Endothelial cell of umbilical vein (primary cell): ENCODE data around the gene HID1. TPM values are rescaled to one million over a fixed set of nuclear protein-coding genes. Genes with fewer than 3 reads are reported as not detected.

Experiments
- polyA plus RNA-seq, 4 experiments: library from polyadenylated mRNA; depleted of rRNA in 3 of 4; stranded (reverse) in 3 of 4; unstranded in 1 of 4; fragments of >200 nt; gene quantifications; 2 replicates each; pipeline versions ENCODE4 v1.2.1 to v1.2.3, GENCODE V29; 2011 to 2012; ENCODE audit warnings: missing spikeins in 1 of 4
- total RNA-seq: library from RNA; stranded (reverse); gene quantifications from 2 replicates; pipeline ENCODE4 v1.2.3, GENCODE V29; 2021

The HID1 gene
- total and polyA plus RNA-seq, 2 donors (not counting 3 experiments of a cell fraction or from before 2014, with no cell fraction given): 41.4 to 53.3 TPM

Other genes starting within 250 kb of the HID1 start
- 0.21 TPM in 1 of 2 replicates, not detected in the other for gene RAB37, start 235.5 kb downstream of the HID1 start, total RNA-seq
- 0.10 and 0.11 TPM in 2 replicates for gene RAB37, start 235.5 kb downstream of the HID1 start, polyA plus RNA-seq
- gene NHERF1, start 224.1 kb downstream of the HID1 start, total RNA-seq: 26.8 and 26.9 TPM in 2 replicates
- gene NHERF1, start 224.1 kb downstream of the HID1 start, polyA plus RNA-seq: 22.4 and 24.4 TPM in 2 replicates
- 44.8 and 45.8 TPM in 2 replicates for gene NAT9, start 196.4 kb downstream of the HID1 start, total RNA-seq
- 37.2 and 39.3 TPM in 2 replicates for gene NAT9, start 196.4 kb downstream of the HID1 start, polyA plus RNA-seq
- 0.09 and 0.60 TPM in 2 replicates for gene GRIN2C, start 112.9 kb downstream of the HID1 start, total RNA-seq
- gene GRIN2C, start 112.9 kb downstream of the HID1 start, polyA plus RNA-seq: 0.03 and 0.04 TPM in 2 replicates
- gene FDXR, start 99.8 kb downstream of the HID1 start, total RNA-seq: 30.9 and 33.4 TPM in 2 replicates
- gene FDXR, start 99.8 kb downstream of the HID1 start, polyA plus RNA-seq: 19.7 and 20.4 TPM in 2 replicates
- not detected in 2 replicates for gene FADS6, start 79.1 kb downstream of the HID1 start, total RNA-seq
- not detected in 2 replicates for gene FADS6, start 79.1 kb downstream of the HID1 start, polyA plus RNA-seq
- not detected in 2 replicates for gene USH1G, start 49.5 kb downstream of the HID1 start, total RNA-seq
- gene USH1G, start 49.5 kb downstream of the HID1 start, polyA plus RNA-seq: not detected in 2 replicates
- gene OTOP2, start 48.5 kb downstream of the HID1 start, total RNA-seq: not detected in 2 replicates
- gene OTOP2, start 48.5 kb downstream of the HID1 start, polyA plus RNA-seq: not detected in 2 replicates
- not detected in 2 replicates for gene OTOP3, start 36.9 kb downstream of the HID1 start, total RNA-seq
- gene OTOP3, start 36.9 kb downstream of the HID1 start, polyA plus RNA-seq: not detected in 2 replicates
- 34.9 and 36.7 TPM in 2 replicates for gene CDR2L, start 14.9 kb upstream of the HID1 start, total RNA-seq
- gene CDR2L, start 14.9 kb upstream of the HID1 start, polyA plus RNA-seq: 22.2 and 23.1 TPM in 2 replicates
- 38.0 and 38.8 TPM in 2 replicates for gene MRPL58, start 39.9 kb upstream of the HID1 start, total RNA-seq
- gene MRPL58, start 39.9 kb upstream of the HID1 start, polyA plus RNA-seq: 28.7 and 43.7 TPM in 2 replicates
- 200 and 202 TPM in 2 replicates for gene ATP5PD, start 74.2 kb upstream of the HID1 start, total RNA-seq
- 176 and 182 TPM in 2 replicates for gene ATP5PD, start 74.2 kb upstream of the HID1 start, polyA plus RNA-seq
- gene KCTD2, start 74.5 kb upstream of the HID1 start, total RNA-seq: 20.6 and 23.2 TPM in 2 replicates
- gene KCTD2, start 74.5 kb upstream of the HID1 start, polyA plus RNA-seq: 24.3 and 24.8 TPM in 2 replicates
- gene SLC16A5, start 115.2 kb upstream of the HID1 start, total RNA-seq: 16.4 and 17.4 TPM in 2 replicates
- gene SLC16A5, start 115.2 kb upstream of the HID1 start, polyA plus RNA-seq: 23.3 and 31.9 TPM in 2 replicates
- gene ARMC7, start 137.2 kb upstream of the HID1 start, total RNA-seq: 14.5 and 15.7 TPM in 2 replicates
- 11.8 and 13.1 TPM in 2 replicates for gene ARMC7, start 137.2 kb upstream of the HID1 start, polyA plus RNA-seq
- 32.6 and 39.2 TPM in 2 replicates for gene NT5C, start 159.0 kb upstream of the HID1 start, total RNA-seq
- gene NT5C, start 159.0 kb upstream of the HID1 start, polyA plus RNA-seq: 29.1 and 38.0 TPM in 2 replicates
- gene JPT1, start 181.8 kb upstream of the HID1 start, total RNA-seq: 352 and 364 TPM in 2 replicates
- 143 and 212 TPM in 2 replicates for gene JPT1, start 181.8 kb upstream of the HID1 start, polyA plus RNA-seq
- gene SUMO2, start 210.2 kb upstream of the HID1 start, total RNA-seq: 424 and 437 TPM in 2 replicates
- 62.0 and 75.6 TPM in 2 replicates for gene SUMO2, start 210.2 kb upstream of the HID1 start, polyA plus RNA-seq
- gene NUP85, start 232.9 kb upstream of the HID1 start, total RNA-seq: 98.3 and 105 TPM in 2 replicates
- 116 and 120 TPM in 2 replicates for gene NUP85, start 232.9 kb upstream of the HID1 start, polyA plus RNA-seq